Fibroblast of villous mesenchyme (primary cell): Measurements from ENCODE around the gene STK25. TPM values are rescaled to one million over a fixed set of nuclear protein-coding genes. Genes with fewer than 3 reads are reported as not detected.

Experiments
- DNase-seq: peaks from one replicate; pipeline ENCODE4 v3.0.0-alpha.2; 2010; ENCODE audit warnings: low read depth
- H3K4me3 ChIP-seq: 2 replicates; pipeline ENCODE4 v1.5.1; 2011; ENCODE audit warnings: low read depth, mild to moderate bottlenecking, low read length
- CTCF ChIP-seq: IDR thresholded peaks from 2 replicates; pipeline ENCODE4 v1.5.1; 2012; ENCODE audit warnings: low read depth, mild to moderate bottlenecking, low read length; ENCODE audit not compliant: insufficient read depth
- total RNA-seq: library from RNA; depleted of rRNA; stranded (reverse); fragments of >200 nt; gene quantifications from 2 replicates; pipeline ENCODE4 v1.2.3, GENCODE V29; 2012

The STK25 gene
- total RNA-seq, 1 donor: 245 TPM

DNA sequence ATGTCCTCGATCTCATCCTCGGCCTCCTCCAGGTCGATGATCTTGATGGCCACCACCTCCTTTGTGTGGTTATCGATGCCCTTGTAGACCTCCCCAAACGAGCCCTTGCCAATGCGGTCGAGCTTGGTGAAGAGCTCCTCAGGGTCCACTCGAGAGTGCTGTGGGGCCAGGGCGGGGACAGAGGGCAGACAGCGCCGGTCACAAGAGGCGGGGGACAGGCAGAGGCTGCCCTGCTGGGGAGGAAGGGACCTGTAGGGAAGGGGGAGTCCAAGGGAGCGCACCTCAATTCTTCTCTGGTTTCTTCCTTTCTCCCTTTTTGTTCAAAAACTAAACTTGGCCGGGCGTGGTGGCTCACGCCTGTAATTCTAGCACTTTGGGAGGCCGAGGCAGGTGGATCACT, 6.8 kb downstream of the STK25 start:
- H3K4me3 ChIP-seq: no peak overlapping the region
- DNase-seq: no peak
- TF ChIP-seq CTCF: no peak

DNA sequence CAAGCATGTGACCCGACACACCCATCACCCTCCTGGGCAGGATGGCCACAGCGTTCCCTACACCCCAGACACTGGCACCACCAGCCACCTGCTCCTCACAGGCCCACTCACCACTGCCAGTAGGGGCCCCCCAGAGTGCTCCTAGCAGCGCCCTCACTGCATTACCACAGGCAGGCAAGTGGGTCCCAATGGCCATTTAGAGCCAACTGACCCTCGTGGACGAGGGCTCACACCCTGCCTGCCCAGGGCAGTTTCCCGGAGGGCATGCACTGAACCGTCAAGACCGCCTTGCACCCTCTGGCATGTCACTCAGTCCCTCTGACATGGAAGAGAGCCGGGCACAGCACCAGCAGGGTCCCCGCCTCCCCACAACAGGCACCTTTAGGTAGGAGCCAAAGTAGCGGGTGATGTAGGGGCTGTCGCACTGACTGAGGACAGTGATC, 7.3 kb downstream of the STK25 start:
- no peak for DNase-seq
- no peak overlapping the region for H3K4me3 ChIP-seq
- no peak for TF ChIP-seq CTCF

DNA sequence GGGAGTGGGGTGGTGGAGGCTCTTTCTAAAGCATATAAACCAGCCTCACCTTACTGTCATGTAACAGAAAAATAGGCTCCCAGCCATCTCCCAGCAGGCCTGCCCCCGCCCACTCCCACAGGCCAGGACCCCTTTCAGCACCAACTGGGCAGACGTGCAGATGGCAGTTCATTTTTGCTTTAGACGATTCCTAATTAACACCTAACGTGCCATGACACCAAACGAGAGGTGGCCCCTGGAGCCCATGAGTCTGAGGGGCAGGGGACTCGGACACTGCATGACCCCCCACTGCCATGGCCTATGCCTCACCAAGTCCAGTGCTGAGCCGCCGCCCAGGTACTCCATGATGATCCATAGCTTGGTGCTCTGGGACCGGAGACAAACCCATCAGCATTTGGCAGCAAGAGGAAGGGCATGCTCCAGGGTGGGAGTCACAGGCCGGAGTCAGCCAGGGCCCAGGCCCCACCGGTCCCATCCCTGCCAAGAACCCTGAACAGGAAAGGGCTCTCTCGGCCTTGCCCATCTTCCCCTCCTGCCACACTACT, 7.9 kb downstream of the STK25 start:
- no peak overlapping the region for H3K4me3 ChIP-seq
- no peak for TF ChIP-seq CTCF
- DNase-seq: no peak

GRCh38 chr2:241500016-241500415, 8.4 kb downstream of the STK25 start:
- TF ChIP-seq CTCF: no peak
- no peak for DNase-seq
- H3K4me3 ChIP-seq: no peak overlapping the region

DNA sequence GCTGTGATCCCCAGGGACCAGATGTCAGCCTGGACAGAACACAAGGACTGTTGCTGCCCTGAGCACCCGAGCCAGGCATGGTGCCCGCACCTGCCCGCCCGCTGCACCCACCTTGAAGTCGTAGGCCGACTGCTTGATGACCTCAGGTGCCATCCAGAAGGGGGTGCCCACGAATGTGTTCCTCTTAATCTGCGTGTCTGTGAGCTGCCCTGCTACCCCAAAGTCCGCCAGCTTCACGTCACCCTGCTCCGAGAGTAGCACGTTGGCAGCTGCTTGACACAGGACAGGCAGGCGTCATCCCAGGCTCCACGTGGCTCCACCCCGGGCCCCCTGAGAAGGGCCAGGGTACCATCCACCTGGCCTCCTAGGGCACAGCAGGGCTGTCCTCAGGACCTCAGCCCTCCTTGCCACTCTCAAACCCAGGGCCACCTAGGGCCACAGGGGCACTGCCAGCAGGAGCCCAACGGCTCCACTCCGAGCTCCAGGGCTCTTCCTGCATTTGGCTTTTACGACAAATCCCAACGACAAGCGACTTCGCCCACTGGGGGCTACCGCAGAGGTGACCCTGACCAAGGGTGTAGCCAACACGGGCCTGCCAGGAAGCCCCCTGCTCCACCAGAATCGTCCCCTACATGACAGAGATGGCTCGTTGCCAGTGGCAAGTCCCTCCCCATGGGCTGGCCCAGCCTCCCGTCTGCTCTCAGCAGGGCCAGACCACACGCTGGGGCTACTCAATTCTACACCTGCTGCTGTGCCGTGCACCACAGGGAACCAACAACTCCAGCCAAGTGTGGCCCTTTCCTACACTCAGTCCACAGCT, 9.0 kb downstream of the STK25 start:
- no peak overlapping the region for H3K4me3 ChIP-seq
- no peak for DNase-seq
- TF ChIP-seq CTCF: no peak

GRCh38 chr2:241498115-241499070, 10.0 kb downstream of the STK25 start:
- DNase-seq: no peak
- TF ChIP-seq CTCF: no peak
- no peak overlapping the region for H3K4me3 ChIP-seq
